Measurements from ENCODE around the gene SYNE2. TPM values are rescaled to one million over a fixed set of nuclear protein-coding genes. Genes with fewer than 3 reads are reported as not detected.

SYNE2 gene
- total RNA-seq, 1 donor from 2014 or later = 261 TPM

- no peak for DNase-seq (ENCODE audit: low read depth)
Observed at GRCh38 chr14:64215274-64215673, 362.5 kb downstream of the SYNE2 start.

DNA sequence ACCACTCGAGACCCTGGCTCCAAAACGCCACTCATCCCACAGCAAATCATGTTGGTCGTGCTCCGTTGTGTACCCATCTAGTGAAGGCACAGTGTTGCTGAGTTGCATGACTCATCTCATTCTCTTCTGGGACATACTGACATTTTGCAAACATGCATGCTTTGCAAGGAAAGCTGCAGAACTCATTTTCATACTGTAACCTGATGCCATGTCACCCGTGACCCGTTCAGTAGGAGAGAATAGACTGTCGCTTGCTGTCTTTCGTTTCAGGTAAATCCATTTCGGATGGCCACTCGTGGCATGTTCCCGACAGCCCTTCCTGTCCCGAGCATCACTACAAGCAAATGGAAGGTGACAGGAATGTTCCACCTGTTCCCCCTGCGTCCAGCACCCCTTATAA is 363.2 kb downstream of the SYNE2 start:
- DNase-seq (ENCODE audit: low read depth) = no peak

- no peak for DNase-seq (ENCODE audit: low read depth)
Observed at GRCh38 chr14:64217308-64217707, 364.5 kb downstream of the SYNE2 start.

GRCh38 chr14:64217834-64218233 is 365.0 kb downstream of the SYNE2 start:
- no peak for DNase-seq (ENCODE audit: low read depth)

GRCh38 chr14:64218344-64219240 is 365.8 kb downstream of the SYNE2 start:
- peak; percentile 90 for DNase-seq (ENCODE audit: low read depth)

- DNase-seq (ENCODE audit: low read depth) = no peak
Observed at GRCh38 chr14:64220056-64220455, 367.3 kb downstream of the SYNE2 start.

DNA sequence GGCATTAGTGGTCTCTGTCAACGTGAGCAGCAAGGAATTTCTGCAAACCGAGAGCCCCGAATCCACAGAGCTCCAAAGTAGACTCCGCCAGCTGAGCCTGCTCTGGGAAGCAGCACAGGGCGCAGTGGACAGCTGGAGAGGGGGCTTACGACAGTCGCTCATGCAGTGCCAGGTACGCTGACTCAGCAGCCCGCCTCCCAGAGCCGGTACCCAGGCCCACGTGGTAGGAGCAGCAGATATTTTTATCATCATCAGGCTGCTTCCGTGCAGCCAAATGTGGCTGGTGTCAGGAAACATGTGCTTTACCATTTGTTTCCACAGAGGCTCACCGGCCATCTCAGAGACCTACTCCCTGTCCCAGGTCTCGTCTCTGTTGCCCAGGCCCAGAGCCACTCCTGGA is 367.7 kb downstream of the SYNE2 start:
- DNase-seq (ENCODE audit: low read depth) = no peak

GRCh38 chr14:64221391-64222003 is 368.7 kb downstream of the SYNE2 start:
- no peak for DNase-seq (ENCODE audit: low read depth)

DNA sequence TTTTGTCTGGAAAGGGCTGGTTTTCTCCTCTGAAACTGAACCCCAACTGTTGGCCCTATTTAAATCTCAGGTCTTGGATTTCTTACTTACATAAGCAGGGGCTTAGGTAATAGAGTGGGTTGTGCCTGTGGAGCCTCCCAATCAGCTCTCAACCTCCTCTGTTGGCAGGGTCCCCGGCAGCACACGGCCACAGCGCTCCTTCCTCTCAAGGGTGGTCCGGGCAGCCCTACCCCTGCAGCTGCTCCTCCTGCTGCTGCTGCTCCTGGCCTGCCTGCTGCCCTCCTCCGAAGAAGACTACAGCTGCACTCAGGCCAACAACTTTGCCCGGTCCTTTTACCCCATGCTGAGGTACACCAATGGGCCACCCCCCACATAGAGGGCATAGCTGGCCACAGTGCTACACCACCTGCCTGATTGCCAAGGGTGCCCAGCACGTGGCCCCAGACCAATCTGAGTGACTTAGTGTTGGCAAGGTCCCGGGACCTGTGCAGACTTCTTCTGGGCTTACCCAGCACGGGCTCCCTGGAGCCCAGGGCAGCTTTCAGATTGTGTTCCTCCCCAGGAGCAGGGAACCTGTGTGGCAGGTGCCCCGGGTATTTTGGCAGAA is 372.4 kb downstream of the SYNE2 start:
- DNase-seq (ENCODE audit: low read depth) = no peak

DNA sequence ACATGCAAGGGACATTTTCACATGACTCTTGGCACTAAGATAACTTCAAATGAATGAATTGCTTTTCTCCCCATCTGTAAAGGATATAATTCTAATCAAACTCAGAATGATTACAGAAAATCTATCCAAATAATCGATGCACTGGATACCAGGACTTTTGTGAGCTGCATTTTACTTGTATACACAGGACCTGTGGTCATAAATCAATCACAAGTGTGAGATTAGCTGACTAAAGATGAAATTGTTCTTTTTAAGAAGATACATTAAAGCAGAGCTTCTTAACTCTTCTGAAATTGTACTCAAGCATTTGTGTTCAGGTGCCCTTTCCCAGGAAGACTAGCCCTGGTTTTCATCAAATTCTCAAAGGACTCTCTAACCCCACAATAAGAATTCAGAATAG is 375.1 kb downstream of the SYNE2 start:
- no peak for DNase-seq (ENCODE audit: low read depth)

- no peak for DNase-seq (ENCODE audit: low read depth)
Observed at GRCh38 chr14:64229489-64229888, 376.7 kb downstream of the SYNE2 start.

DNA sequence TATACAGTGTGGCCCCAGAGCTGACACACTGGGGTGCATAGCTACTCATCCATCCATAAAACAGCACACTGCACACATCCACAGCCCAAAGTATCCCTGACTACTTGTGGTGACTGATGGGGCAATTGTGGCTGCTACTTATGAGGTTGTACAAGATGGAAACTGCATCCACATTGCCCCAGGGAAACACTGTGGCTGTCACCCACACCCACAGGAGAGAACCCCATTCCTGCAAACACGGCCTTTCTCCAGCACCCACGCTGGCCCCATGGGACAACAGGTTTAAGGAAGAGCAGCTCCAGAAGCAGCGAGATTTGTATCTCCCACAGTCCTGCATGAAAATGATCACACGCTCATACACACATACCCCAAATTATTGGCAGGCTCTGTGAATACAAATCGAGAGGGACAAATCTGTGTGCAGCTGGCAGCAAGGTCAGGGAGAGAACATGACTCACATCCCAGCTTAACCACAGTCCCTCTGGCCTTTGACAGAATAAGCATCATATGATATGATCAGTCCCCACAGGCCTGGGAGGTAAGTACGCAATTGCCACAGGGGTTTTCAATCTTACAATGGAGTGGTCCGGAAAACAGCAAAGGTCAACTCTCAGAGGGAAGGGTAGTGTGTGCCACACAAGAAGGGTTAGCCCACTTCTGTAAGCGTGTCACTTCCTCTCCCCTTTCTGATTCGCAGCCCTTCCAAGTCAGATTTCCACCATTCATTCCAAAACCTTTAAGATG is 379.5 kb downstream of the SYNE2 start:
- peak; percentile 78 for DNase-seq (ENCODE audit: low read depth)

GRCh38 chr14:64232944-64233343 is 380.1 kb downstream of the SYNE2 start:
- DNase-seq (ENCODE audit: low read depth) = no peak

DNA sequence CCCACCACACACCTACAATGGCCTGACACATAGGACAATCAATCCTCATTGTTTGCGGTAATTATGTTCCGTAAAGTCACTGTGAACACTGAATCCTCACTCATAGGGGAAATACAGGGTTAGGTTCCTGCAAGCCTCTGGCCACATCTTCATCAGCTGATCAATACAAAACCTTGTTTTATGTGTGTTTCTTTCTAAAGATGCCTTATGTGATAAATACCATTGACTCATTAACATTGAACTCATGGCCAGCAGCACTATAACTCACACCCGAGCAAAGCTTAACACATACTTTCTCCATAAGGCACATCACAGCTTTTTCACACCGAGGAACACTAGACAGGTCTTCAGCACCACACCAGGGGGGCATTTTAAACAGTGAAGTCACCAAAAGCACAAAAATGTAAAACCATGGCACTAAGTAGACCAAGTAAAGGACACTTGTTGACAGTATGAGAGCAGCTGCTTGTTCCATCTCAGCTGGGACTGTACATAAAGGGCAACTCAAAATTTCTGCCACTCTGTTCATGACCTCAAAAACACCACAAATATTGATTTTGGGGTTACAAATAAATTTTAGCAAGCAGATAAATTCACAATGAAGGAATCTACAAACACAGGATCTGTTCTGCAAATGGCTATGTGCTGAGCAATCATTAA is 380.9 kb downstream of the SYNE2 start:
- no peak for DNase-seq (ENCODE audit: low read depth)

DNA sequence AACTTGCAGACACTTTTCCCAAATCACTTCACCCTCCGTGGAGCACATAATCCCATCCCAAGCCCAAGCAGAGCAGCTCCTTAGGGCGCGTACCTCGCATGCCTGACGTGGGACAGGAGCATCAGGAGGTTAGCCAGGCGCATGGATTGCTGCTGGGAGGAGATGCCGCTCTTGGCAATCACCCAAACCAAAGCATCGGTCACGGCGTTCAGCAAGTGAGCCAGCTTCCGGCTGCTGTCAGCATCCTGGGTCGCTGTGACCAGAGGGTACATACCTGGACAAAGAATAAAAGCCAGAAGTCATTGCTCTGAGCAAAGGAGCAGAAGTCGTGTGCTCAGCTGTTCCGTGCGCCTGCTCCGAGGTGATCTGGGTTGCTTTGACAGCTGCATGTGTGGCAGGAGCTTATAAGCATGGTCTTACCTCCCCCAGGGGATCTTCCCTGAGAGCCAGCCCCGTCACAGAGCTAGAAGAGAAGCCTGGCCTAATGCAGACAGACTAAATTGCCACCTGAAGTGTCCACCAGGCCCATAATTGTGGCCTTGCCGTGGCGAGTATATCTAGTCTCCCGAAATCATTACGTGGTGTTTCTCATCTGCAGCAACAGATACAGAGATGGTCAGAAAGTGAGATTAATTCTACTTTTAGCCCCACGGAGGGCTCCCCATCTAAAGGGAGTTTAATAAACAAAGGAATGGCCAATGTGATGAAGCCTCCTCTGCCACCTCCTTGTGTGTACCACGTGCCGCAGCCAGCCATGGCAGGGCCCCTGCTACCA is 382.3 kb downstream of the SYNE2 start:
- peak; percentile 60 for DNase-seq (ENCODE audit: low read depth)

DNA sequence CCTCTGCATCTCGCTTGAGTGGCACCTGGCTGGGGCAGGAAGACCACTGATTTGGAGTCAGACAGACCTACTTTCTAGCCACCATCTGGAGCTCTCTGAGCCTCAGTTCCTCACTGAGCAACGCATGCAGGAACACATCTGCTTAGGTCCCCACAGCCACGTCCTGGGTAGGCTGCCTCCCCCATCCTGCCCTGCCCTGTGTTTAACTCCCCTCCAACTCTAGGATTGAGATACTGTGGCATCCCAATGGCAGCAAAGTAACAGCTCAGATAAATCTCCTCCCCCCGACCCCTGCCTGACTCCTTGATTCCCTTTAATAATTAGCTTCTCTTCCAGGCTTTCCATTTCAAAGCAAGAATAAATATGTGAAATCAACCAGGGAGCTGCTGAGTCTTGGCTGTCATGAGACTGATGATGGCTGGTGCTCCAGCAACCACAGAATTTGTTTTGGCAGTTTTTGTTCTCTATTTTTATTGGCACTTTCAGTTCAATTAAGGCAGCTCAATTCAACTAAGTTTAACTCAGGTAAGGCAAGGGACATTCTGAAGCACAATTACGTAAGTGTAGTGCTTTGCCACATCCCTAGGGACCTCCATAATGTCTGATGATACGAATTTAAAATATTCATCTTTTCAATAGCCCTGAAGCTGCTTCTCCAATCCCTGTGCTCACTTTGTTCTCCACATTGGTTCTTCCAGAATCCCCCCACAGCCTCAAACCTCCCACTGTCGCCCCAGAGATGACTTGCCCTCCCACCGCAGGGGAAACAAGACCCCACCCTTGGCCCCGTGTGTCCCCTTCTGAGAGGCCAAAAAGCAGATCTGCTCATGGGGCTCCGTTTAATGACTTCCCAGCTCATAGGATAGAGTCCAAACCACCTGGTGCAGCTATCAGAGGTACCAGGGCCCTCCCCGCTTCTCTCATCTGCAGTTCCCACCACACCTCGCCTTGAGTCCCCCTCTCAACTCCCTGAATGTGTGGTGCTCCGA is 383.1 kb downstream of the SYNE2 start:
- DNase-seq (ENCODE audit: low read depth) = peak; percentile 67

DNA sequence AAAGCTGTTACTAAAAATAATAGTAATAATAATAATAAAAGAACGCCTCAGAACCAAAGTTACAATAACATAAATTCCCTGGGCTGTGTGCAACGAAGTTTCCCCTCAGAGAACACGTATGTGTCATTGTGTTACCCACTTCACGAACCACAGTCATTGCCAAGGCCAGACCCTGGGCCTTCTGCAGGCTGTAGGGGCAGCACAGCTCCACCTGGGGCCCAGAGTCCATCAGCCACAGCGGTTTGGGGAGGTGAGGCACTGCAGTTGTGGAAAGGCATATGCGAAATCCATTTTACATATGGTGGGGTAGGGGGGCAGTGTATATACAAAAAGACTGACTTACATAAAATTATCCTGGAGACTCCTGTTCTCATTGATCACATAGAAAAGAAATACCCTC is 385.2 kb downstream of the SYNE2 start:
- DNase-seq (ENCODE audit: low read depth) = no peak

DNA sequence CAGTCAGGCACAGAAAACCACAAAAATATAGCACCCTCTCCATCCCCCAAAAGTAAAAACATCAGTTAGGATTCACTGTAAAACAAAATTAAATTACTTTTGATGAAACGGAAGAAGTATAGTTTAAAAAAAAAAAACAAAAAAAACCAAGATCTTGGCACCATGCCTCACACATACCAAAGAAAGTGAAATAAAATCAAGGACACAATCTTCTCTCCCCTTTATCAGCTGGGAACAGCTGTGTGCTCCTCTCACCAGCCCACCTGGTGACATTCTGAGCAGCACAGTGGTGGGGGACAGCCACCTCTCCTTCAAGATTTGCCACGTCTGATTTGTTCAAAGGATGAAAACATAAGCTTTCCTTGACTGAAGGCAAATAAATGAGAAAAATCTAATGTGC is 385.8 kb downstream of the SYNE2 start:
- no peak for DNase-seq (ENCODE audit: low read depth)

DNA sequence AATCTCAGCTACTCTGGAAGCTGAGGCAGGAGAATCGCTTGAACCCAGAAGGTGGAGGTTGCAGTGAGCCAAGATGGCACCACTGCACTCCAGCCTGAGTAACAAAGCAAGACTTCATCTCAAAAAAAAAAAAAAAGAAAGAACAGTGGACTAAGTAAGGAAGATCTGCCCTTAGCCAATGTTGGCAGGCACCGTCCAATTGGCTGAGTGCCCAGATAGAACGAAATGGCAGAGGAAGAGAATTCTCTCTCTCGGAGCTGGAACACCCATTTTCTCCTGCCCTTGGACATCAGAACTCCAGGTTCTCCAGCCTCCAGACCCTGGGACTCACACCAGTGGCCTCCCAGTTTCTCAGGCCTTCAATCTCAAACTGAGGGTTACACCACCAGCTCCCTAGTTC is 391.5 kb downstream of the SYNE2 start:
- DNase-seq (ENCODE audit: low read depth) = no peak

GRCh38 chr14:64245491-64245890 is 392.7 kb downstream of the SYNE2 start:
- no peak for DNase-seq (ENCODE audit: low read depth)

Data from renal cortical epithelial cell (primary cell).